GM21515 (cell line): ENCODE measurements around the gene PLCH2.

ENCODE experiments used
- ATAC-seq: cut with Tn5 transposase; IDR thresholded peaks from one replicate; pipeline ENCODE4 v1.9.1; 2021; ENCODE audit not compliant: unreplicated experiment

Gene PLCH2

DNA sequence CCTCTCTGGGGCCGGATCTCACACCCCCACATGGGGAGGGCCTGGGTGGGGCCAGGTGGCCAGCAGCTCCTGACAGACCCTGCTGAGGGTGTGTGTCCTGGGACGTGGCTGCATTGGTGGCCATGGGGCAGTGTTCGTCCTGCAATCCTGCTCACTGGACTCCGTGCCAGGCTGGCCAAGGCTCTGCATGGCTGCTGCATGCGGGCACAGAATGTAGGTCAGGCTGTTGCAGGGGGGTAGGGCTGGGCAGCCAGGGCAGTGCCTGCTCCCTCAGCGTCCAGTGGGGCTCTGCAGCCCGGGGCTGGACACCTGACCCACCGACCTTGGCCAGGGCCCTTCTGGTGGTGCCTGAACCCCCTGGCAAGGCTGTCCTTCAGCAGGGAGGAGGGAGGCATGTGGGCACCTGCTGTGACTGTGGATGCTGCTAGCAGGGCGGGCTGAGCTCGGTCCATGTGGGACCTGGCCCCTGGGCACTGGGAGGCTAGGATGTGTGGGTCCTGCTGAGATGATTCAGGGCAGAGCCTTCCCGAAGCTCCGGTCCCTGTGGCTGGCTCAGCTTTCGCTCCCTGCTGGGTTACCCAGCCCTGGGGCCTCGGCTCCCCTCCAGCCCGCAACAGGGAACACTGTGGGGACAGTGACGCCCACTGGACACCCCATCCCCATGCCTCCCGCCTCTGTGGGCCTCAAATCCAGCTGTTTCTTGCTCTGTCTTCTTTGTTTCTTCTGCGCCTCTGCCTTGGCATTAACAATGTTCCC lies 14.9 kb upstream of the PLCH2 start:
- ATAC-seq, result no peak

DNA sequence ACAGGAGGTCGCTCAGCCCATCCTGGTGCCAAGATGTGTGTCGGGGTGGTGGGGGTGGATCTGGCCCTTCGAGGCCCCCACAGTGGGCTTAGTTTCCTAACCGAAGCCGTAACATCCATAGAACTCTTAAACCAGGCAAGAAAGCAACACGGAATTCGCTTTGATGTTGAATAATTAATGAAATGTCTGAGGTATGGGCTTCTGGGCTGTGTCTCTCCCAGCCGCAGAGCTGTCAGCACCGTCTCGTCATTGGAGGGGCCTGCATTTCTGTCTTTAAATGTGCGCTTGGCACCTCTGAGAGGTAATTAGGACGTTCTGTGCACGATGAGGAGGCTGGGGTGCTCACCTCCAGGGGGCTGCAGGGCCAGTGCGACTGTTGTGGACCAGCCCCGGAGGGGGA lies 13.3 kb upstream of the PLCH2 start:
- ATAC-seq, result no peak

DNA sequence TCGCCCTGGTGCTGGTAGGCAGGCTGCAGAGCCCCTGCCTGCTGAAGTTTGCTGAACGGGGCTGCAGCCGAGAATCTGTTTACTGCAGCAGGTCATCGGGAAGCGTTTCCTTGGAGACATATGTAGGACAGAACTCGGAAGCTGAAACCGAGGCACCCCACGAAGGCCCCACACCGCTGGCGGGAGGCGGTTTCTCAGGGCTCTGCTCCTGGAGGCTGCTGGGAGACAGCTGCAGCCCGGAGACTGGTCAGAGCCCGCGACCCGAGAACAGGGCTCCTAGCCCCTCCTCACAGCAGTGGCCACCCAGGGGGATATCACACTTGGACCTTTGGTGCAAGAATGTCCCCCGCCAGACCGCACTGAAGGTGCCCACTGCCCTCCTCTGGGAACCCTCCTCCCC lies 12.7 kb upstream of the PLCH2 start:
- no peak for ATAC-seq

DNA sequence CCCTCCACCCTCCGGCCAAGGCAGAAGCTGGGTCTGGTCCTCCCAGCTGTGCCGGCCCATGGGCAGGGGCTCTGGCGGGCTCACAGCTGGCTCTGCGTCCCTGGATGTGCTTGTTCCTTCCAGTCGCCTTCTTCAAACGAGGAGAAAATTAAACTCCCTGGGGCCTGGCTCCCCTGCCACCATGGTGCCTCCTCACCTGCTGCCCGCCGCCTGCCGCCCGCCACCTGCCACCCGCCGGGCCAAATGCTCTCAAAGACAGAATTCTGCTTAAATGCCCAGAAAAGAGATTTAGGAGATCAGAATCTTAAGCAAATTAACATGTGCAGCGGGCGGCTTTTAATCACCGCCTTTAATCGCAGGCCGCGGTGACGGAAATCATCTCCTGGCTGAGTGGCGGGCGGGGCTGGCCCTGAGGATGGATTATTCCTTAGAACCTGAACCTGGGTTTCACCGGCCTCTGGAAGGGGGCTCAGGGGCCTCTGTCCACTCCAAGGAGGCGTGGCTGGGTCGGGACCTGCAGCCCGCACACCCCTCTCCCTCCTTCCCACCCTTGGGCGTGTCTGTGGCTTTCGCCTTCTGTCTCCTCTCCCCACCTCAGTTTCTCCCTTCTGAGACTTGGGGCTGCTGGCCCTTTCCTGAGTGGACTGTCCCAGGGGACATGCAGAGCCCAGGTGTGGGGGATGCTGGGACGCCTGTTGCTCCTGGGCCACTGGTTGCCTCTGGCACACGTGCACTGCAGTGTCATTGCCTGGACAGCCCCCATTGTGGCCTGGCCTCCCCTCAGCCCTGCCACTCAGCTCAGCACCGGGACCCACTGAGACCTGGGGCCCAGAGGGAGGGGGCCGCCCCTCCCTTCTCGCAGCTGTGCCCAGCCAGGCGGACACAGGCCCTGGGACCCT lies 10.5 kb upstream of the PLCH2 start:
- ATAC-seq, result no peak

DNA sequence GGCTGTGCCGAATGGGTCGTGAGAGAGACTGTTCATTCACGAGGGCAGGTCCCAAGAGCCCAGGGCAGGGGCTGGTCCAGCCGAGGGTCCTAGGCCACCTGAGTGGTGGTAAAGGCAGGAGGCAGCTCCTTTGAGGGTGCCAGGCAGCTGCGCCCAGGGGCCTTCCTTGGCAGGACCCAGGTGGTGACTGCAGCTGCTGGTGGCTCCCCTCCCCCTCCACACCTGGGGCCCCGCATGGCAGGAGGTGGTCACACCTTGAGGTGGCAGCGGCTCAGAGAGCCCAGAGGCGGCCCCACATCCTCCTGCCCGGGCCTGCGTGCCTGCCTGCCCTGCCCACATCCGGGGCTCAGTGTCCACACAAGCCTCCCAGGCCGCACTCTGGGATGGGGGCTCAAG lies 9.8 kb upstream of the PLCH2 start:
- no peak for ATAC-seq

DNA sequence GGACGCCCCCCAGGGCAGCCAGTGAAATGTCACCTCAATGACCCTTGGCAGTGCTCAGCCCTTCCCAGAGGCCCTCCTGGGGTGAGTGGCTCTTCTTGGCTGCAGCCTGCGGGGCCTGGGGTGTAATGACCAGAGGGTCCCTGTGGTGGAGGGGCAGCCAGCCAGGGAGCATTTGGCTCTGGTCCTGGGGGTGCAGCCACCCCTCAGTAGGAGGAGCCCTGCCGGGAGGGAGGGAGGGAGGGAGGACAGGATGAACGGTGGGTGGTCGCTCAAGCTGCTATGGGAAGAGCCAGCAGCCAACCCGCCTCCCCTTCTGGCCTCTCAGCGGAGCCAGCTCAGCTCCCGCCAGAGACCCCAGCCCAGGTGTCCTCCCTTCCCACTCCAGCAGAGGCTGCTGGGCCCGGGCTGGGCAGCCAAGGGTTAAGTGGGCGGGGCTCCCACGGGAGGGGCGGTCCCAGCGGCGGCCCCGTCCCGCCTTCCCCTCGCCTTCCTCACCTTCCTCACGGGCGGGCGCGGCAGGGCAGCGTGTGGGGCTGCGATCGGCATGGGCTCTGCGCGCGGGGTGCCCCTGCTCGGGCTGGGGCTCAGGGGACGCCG lies 9.0 kb upstream of the PLCH2 start:
- no peak for ATAC-seq

DNA sequence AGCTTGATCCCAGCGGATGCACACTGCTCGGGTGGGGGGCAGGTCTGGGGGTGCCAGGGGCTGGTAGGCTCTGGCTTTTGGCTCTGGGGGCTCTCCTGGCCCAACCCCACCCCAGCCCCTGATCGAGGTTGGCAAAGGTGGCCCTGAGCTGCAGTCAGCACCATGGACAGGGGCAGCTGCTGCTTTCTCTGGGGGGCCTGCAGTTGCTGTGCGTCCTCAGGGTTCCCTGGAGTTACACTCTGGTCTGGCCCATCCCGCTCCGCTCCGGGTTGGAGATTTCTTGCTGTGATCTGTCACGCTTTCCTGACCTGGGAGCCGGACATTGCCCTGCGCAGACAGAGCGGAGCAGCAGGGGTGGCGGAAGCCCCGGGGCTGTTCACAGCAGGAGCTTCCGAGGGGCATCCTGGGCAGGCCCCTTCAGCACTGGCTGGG lies 8.0 kb upstream of the PLCH2 start:
- no peak for ATAC-seq

DNA sequence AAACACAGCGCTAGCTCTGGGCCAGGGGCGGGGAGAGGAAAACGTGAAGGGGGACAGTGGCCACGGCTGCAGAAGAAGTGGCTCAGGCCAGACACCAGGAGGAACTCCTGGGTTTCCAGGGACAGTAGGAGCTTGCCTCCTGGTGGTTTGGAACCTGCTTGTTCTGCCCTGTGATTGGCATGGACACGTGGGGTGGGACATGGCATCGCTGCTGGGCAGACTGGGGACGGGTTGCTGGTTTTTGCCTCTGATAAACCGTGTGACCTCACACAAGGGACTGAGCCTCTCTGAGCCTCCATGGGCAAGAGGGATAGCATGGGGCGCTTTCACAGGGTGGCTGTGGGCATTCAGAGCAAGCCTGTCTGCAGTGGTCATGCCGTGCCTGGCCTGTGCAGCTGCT lies 7.5 kb upstream of the PLCH2 start:
- no peak for ATAC-seq

DNA sequence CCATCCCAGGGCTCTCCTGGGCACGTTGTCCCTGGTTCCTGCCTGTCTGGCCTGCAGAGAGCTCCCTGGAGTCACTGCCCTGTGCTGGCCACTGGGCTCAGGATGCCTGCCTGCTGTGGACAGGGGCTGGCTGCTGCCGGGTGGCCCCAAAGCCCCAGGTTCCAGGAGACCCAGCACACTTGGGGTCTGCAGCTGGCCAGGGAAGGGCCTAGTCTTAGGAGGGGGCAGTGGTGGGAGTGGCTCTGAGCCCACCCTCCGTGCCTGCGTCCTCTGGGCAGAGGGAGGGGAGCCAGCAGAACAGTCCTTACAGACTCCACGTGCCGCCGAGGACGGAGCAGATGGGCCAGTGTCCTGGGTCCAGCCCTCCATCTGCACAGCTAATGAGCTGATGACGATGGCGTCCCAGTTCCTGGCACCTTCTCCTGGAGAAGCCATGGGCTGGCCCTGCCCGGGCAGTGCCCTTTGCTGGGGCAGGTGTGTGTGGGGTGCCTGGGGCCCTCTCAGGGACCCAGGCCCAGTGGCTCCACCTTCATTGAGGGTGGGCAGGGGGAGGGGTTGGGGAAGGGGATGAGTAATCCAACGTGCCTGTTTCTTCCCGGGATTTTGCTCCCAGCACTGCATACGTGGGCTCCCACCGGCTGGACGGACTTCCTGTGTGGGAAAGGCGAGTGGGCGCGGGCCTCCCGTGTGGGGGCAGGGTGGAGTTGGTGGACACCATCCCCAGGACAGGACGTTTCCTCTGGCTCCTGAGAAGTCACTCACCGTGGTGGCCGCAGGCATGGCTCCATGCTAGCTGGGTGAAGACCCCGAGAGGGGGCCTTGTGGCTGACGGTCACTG lies 6.8 kb upstream of the PLCH2 start:
- ATAC-seq, result no peak

DNA sequence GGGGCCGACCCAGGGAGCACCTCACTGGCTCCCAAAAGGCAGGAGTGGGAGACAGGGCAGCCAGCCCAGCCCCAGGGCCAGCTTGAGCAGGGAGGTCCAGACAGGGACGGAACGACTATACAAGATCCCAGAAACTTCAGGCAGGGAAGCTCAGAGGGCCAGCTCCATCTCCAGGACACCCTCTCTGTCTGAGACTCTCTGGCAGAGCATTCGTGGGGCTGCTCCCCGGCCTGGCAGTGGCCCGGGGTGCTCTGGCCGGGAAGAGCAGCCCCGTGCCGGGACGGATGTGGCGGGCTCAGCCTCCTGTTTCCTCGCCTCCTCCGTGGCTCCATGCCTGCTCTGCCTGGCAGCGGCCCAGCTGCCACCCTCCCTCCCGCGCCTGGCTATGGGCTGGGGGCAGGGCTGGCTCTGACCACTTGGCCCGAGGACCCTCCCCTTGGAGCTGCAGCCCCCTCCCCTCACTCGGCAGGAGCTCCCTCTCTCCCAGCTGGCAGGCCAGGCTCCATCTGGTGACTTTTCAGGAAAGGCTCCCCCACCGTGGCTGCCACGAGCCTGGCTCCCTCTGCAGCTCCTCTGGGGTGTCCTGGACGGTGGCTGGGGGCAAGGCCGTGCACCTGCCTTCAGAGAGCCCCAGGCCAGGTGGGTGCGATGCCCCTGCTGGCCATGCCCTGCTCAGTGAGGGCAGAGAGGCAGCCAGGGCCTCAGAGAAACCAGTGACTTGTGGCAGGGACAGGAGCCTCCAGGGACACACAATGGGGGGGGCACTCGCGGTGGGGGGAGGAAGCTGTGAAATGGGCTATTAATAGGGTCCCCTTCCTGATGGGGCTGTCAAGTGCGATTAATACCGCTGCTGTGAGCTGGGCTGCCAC lies 5.6 kb upstream of the PLCH2 start:
- no peak for ATAC-seq

DNA sequence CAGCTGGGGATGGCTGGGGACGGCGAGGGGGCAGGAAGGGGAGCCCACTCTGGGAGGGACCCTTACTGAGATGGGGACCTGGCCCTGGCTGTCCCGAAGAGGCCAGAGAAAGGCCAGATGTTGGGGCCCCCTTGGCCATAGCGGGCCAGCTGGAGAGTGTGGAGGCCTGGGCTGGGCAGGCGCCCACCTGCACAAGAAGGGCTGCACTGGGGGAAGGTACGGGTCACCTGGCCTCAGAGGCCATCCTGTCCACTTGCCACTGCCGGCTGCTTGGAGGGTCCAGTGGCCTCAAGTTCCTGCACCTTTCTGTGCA lies 5.0 kb upstream of the PLCH2 start:
- no peak for ATAC-seq

DNA sequence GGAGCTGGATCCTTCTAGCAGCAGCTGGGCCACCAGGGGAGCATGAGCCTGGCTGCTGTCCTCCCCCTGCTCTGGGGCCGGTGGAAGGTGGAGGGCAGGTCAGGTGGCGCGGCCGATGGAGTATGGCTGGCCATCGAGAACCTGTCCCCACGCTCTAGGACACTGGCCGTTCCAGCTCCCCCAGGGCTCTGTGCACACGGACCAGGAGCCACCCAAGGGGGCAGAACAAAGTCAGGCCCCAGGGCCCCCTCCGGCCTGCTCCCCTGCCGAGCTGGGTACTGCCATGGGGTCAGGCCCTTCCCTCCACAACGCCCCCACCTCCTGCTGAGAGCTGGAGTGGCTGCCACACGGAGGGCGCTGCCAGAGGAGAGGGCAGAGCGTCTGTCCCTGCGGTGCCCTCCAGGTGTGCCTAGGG lies 4.5 kb upstream of the PLCH2 start:
- ATAC-seq, result no peak

DNA sequence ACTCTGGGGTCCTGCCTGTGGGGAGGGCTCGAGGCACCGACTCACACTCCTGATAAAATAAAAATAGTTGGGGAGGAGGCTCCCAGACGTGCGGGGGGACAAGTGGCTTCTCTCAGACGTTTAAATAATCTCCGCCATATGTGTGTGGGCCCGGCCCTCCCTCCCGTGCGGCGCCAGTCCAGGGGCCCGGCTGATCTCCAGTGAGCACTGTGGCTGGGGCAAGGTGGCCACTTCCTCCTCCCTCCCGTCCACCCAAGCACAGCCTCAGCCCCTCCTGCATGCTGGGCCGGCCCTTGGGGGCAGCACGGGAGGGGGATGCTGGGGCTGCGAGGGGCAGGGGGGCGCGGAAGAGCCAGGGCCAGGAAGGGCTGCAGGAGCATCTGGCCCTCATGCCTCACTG lies 4.0 kb upstream of the PLCH2 start:
- no peak for ATAC-seq

DNA sequence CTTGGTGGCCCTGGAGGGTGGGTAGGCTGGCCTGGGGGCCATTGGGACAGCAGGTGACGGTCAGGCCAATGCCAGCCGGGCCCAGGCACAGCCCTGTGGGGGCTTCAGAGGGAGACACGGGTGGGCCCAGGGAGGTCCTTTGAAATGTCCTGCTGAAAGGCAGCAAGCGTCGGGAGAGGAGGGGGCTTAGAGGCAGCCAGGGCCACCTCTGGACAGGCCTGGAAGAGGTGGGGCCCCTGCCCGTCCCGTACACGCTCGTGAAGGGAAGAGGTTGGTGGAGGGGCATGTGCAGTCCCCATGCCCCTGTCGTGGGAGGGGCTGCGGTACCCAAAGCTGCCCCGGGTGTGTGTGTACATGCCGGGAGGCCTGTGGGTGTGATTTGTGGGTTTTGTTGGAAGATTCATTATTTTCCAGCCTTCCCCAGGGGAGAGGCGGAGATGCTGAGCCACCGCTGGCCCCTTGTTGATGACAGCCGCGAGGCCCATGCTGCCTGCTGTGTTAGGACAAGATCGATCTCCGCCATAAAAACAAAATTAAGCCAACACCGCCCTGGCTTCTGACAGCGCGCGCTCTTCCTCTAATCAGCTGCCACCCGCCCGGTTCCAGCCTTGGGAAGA lies 3.4 kb upstream of the PLCH2 start:
- no peak for ATAC-seq

DNA sequence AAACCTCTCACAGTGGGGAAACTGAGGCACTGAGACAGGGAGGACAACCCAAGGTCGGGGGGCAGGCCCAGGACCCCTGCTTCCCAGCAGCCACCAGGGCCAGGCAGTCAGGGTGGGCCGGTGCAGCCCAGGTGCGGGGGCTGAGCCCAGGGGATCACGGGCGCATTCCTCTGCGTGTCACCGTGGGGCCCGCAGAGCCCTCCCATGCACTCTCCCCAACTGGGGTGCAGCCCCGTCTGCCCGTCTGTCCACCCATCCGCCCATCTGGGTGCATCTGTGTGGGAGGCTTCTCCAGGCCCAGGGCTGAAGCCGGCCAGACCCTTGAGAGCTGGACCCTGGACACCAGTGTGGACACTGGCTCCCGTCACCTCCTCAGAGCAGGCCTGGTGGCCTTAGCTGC lies 2.9 kb upstream of the PLCH2 start:
- no peak for ATAC-seq

DNA sequence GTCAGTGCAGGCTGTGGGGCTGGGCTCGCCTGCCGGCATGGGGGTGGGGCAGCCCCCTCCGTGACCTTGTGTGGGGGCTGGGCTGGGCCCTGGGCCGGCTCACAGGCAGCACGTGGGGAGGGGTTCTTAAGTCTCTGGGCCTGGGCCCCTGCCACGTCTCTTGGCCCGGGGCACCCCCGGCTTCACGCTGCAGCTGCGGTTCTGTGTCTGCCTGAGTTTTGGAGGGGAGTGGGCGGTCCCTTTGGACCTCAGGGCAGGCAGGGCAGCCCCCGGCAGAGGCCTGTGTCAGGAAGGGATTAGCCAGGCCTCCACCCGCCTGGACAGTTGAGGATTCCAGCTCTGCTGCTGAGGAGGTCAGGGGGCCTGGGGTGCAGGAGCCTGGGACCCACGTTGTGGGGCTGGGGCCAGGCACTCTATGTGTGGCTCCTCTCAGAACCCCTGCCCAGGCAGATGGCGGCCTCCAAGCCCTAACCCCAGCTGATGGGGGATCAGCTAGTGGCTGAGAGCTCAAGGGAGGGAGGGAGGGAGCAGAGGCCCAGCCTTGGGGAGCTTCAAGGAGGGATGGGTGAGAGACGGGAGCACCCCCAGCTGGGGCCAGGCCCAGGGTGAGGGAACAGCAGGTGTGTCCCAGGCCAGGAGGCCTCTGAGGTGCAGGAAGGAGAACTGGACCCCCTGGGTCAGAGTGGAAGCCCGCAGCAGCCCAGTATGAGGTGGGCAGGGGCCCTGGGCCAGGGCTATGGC lies 1.8 kb upstream of the PLCH2 start:
- ATAC-seq, result no peak

DNA sequence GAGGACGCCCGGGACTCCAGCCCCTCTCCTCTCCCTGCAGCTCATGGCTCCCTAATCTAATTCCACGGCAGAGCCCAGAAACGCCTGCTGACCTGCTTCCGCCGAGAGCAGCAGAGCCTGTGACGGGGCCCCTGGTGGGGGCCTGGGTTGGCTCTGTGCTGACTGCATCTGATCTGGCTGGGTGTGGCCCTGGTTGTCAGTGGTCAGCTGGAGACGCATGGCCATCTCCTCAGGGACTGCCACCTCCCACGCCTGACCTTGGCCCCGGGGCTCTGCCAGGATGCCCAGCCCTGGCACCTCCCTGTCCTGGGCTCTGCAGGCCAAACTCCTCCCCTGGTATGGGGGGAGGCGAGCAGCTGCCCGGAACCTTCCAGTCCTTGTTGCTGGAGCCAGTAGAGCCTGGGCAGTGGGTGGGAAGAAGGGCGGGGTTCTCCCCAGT lies 1.1 kb upstream of the PLCH2 start:
- no peak for ATAC-seq

DNA sequence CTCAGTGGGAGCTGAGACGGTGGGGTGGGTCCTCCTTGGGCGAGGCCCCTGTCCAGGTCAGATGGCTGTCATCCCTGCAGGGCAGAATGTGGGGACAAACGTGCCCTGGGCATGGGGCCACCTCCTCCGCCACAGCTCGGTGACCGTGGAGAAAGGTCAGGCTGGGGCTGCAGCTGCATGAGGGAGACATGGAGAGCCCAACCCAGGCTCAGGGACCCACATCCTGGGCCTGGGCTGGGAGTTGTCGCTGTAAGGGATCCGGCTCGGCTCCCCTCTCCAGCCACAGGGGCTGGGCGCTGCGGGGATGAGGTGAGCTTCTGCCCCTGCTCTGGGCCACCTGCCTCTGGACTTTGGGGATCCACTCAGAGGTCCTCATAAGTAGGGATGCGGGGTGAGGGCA lies 518 bp upstream of the PLCH2 start:
- ATAC-seq, result no peak

DNA sequence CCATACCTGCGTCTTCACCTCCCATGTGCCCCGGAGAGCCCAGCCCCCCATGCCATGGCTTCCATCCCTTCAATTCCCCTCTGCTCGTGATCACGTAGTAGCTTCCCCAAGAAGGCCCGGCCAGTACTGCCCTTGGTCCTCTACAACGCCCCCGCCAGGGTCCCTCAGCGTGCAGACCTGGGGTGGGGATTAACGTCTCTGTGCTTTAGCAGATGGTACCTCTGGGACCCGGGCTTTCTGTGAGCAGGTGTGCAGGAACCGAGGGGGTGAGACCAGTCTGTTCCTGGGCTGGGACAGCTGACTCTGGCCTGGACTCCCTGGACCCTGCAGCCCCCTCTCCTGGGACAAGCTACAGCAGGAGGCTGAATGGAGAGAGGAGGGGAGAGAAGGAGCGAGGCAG lies 1.2 kb downstream of the PLCH2 start:
- no peak for ATAC-seq
